LNCAP (cell line): Measurements from ENCODE around the gene KRTCAP3.

Experiments
- CTCF ChIP-seq: fragments of 450-650 bp; IDR thresholded peaks from 2 replicates; pipeline ENCODE4 v1.5.1; 2017; ENCODE audit warnings: mild to moderate bottlenecking

The KRTCAP3 gene

GRCh38 chr2:27445615-27446014 lies 3.4 kb downstream of the KRTCAP3 start:
- no peak for TF ChIP-seq CTCF

DNA sequence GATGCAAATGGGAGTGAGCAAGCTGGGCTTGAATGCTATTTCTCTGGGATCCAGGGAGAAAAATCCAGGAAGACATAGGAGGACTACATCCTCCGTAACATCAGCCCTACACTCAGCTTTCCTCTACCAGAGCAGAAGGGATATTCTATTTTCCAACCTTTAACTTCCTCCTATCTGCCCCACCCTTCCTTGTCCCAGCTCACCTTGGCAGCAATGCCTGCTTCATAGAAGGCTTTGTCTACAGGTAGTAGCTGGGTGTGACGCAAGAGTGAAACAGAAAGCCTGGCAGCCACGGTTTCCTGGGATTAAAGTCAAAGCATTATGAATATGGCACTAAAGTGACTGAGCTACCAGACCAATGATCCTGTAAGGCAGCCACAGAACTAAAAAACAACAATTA lies 3.9 kb downstream of the KRTCAP3 start:
- TF ChIP-seq CTCF = no peak

DNA sequence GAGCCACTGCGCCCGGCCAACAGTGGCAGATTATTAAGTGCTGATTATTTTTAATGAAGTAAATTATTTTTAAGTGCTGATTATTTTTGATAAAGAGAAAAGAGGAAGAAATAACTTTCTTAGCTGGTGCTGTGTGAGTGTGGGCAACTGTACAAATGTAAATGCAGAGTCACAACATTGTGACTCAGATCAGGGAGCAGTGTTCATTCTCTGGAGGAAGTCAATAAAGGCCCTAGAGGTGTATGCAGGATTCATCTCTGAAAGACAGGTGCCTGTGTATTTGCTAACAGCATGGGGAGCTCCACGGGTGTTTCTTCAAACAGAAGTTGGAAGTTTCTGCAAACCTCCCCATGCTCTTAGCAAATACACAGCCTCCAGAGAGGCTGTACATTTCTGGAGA lies 6.2 kb downstream of the KRTCAP3 start:
- TF ChIP-seq CTCF = no peak

DNA sequence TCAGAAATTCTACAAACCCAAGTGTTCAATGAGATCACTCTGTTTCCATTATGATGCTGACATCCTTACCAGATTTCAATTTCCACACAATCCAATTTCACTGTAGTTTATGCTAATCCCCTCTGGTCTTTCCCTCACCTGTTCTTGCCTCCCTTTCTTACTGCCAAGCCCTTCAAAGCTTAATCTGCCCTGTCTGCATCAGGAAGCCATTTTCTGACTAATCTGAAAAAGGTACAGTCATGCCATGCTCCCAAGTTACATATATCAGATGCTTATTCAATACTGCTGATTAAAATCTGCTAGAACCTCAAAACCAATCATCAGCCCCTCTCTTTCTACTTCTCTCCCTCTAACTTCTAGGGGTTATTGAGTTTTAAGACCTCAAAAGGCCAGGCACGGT lies 8.9 kb downstream of the KRTCAP3 start:
- no peak for TF ChIP-seq CTCF

DNA sequence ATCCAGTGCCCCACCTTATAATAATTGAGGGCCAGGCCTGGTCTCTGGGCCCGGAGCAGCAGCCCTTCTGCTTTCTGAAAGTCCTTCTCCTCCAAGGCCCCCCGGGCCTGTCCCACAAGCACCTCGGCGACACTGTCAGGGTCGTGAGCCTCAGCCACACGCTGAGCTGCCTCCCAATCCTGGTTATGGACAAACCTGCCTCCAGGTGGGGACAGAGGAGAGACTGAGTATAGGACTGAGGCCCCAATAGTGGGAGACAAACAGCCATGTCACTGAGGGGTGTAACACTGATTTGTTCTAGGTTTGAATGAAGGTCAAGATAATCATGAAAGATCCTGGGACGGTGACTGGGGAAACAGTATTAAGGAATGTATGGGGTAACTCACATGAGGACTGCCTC lies 11.8 kb downstream of the KRTCAP3 start:
- no peak for TF ChIP-seq CTCF

DNA sequence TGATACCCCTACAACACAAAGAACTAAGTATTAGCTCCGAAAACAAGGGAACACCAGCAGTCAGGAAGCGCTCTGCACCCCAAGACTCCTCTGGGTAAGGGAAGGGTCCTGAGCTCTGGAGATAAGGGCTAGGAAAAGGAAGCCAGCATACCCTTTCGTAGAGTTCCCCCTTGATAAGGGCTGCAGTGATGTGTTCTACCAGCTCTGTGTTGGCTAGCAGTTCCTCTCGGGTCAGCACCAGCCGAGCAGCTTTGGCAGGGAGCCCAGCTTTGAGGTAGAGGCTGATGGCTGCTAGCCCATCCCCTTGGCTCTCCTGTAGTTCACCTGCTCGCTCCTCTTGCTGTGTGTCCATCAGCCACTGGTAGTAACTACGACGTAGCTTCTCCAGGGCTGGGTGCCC lies 18.9 kb downstream of the KRTCAP3 start:
- no peak for TF ChIP-seq CTCF

GRCh38 chr2:27464443-27464842 lies 22.3 kb downstream of the KRTCAP3 start:
- no peak for TF ChIP-seq CTCF

DNA sequence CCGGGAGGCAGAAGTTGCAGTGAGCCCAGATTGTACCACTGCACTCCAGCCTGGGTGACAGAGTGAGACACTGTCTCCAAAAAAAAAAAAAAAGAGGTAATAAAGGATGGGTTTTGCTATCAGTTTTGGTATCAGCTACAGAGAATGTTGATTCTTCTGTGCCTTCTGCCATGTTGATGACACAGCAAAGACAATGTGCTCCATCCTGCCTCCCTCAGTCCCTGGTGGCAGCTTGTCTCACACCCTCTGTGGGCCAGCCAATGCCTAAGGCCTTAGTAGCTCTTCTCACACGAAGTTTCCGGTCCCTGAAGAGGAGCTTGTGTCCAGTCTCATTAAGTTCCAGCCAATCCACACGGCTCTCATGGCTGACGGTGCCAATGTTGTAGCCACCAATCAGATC lies 29.8 kb downstream of the KRTCAP3 start:
- no peak for TF ChIP-seq CTCF
